Glomerular endothelial cell (primary cell): ENCODE data around the gene DENND1A. TPM values are rescaled to one million over a fixed set of nuclear protein-coding genes. Genes with fewer than 3 reads are reported as not detected.
"Not testable (repeated sequence)": the region's sequence is repeated elsewhere in the genome, so short reads cannot be mapped to it uniquely, and the experiment has no call there.

Source experiments
- DNase-seq: peaks from one replicate; pipeline ENCODE4 v3.0.0-alpha.2; 2011; ENCODE audit warnings: low read depth, low spot score; ENCODE audit errors: extremely low read depth
- total RNA-seq: library from RNA; depleted of rRNA; stranded (reverse); fragments of >200 nt; gene quantifications from 2 replicates; pipeline ENCODE4 v1.2.3, GENCODE V29; 2015

The DENND1A gene
- total RNA-seq, 1 donor from 2014 or later, result 18.1 TPM

DNA sequence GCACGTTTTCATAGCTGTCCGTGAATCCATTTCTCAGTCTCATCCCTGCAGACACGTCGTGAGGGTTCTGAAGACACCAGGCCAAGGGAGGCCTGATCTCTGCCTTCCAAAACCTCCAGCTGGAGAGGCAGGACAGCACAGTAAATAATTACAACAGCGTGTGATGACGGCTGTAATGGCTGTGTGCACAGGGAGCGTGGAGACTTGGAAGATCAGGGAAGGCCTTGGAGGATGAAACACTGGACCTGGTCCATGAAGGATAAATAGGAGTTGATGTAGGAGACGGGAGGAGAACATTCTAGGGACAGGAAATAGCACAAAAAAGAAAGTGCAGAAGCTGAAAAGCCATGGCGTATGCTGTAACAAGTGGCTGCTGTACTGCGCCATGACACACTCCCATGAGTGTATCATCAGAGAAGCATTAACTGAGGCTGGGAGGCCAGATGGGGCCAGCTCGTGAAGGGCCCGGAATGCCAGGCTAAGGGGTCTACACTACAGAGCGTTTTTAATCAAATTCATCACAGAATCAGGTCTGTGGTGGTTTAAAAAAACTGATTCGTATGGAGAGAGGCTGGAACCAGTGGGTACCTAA is 476.8 kb downstream of the DENND1A start:
- no peak for DNase-seq

- no peak for DNase-seq
Measured at GRCh38 chr9:123450996-123451395, 478.9 kb downstream of the DENND1A start.

GRCh38 chr9:123450098-123450770 is 479.7 kb downstream of the DENND1A start:
- no peak for DNase-seq

GRCh38 chr9:123447934-123448646 is 481.8 kb downstream of the DENND1A start:
- DNase-seq, result no peak

DNA sequence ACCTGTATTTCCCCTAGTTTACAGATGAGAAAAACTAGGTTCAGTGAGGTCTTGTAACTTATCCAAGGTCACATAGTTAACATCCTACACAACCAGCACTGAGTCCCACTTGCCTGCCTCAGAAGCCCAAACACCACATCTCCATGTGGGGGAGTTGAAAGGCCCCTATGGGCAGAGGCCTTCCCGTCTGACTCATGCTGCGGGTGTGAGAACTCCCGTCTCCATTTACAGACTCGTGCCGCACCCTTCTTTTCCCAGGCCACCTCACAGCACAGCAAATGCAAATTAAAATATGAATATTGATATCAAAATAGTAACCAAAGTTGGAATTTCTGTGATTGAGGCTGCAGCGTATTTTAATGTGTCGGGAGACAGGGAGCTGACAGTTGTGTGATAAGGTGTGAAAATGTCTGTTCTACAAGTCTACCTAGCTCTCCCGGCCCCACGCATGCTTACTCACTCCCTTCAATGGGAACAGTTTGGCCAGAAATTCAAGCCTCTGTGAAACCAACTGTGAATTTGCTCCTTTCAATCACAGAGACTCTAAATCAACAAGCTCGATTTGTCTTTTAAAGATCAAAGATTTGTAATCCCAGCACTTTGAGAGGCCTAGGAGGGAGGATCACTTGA is 483.8 kb downstream of the DENND1A start:
- DNase-seq, result no peak

- no peak for DNase-seq
Measured at GRCh38 chr9:123445116-123445515, 484.8 kb downstream of the DENND1A start.

- DNase-seq, result no peak
Measured at GRCh38 chr9:123441769-123442168, 488.2 kb downstream of the DENND1A start.

GRCh38 chr9:123440256-123440655 is 489.7 kb downstream of the DENND1A start:
- DNase-seq, result no peak

DNA sequence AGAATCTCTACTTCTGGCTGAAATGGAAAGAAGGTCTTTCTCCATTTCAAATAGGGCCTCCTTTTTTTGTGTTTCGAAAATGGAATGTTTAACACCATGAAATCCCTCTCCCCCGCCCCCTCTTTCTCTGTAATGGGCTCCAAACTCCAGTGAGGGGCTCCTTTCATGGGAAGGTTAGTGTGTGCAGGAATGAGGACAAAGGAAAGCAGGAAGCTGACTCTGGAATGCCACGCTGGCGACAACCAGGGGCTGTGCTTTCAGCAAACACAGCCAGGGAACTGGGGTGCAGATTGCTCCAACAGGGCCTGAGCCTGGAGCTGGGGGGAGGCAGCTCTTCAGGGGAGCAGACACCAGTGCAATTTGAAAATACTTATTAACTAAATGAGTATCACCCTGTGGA is 491.1 kb downstream of the DENND1A start:
- no peak for DNase-seq

DNA sequence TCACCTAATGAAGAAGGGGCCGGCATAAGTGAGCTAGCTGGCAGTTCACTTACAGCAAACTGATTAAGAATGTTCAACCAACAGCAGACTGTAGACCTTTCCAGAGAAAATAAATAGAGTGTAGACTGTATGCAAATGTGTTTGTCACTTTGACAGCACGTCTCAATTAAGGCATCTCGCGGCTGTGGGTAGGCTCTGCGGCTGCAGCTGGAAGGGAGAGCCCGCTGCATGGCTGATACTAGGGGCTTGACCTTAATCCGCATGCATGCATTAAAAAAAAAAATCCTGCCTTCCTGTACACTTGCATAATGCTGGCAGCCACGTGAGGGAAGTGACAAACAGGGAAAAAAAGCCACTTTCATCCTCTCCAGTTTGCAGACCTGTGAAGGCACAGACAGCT is 491.6 kb downstream of the DENND1A start:
- no peak for DNase-seq

DNA sequence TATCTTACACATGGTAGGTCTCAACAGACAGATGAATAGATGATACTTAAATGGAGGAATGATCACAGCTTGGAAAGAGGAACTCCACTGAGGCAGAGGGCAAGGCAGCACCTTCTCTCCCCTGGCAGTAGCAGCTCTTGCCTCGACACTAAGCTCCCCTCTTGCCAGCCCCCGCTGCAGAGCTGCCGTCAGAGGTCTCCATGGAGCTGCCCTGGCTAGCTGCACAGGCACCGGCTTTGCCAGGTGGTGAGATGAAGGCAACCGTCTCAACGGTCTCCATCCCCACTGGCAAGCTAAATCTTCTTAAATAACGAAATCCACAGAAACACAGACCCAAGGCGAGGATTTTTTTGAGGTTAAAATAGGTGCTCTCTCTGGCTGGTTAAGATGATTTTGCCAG is 492.7 kb downstream of the DENND1A start:
- no peak for DNase-seq

- no peak for DNase-seq
Measured at GRCh38 chr9:123435471-123435870, 494.5 kb downstream of the DENND1A start.

GRCh38 chr9:123434619-123435240 is 495.2 kb downstream of the DENND1A start:
- no peak for DNase-seq

- DNase-seq, result no peak
Measured at GRCh38 chr9:123432331-123433236, 497.3 kb downstream of the DENND1A start.

GRCh38 chr9:123431581-123431980 is 498.3 kb downstream of the DENND1A start:
- no peak for DNase-seq

GRCh38 chr9:123428450-123428849 is 501.5 kb downstream of the DENND1A start:
- not testable (repeated sequence) for DNase-seq

DNA sequence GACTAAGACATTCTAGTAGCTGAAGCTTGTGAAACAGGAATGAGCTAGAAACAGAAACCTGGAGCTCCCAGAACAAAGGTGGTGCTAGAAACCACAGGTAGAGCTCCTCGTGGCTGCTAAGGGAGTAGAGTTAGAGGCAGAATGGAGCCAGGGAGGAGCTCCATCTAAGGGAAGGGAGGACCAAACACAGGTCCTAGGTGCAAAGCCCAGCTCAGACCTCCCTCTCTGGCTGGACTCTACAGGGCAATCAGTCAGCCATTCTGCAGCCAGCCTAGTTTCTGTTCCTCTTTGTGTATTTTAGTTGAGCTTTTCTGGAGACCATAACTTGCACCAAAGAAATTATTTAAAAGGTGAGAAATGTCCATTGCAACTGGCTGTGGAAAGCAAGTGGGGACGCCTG is 503.5 kb downstream of the DENND1A start:
- no peak for DNase-seq

DNA sequence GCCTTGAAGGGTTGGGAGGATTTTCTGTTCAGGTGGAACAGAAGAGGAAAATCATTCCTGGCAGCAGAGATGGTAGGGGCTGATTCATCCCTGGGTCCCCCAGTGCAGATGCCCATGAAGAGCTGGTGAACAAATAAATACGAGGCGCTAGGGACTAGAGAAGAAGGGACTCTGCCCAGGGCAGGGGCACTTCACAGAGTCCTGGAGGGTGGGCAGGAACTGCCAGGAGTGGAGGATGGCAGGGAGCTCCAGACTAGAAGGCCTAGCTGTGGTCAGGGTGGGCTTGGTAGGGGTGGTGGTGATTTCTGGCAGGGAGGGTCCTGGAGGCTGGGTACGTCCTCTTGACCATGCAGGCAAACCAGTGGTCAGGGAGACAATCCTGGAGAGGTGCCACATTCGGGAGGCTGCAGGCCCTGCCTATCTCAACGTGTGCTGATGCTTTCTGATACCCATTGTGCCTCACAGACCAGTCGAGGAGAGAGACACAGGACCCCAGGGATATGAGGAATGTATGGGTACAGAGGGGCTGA is 504.0 kb downstream of the DENND1A start:
- DNase-seq, result no peak

GRCh38 chr9:123425261-123425821 is 504.6 kb downstream of the DENND1A start:
- DNase-seq, result no peak
